PC-3 (cell line): ENCODE measurements around the gene GP1BB. TPM values are rescaled to one million over a fixed set of nuclear protein-coding genes. Genes with fewer than 3 reads are reported as not detected.

Experiments
- ATAC-seq: fragments of 200-7000 bp; cut with Tn5 transposase; 2 replicates; pipeline ENCODE4 v1.9.1; 2020; ENCODE audit warnings: mild to moderate bottlenecking, moderate library complexity
- BruUV-seq: library from RNA; stranded (reverse); fragments of 400-500 nt; replicated peaks from 2 replicates; lab custom pipeline; 2021; lab: Mats Ljungman, UMichigan
- CTCF ChIA-PET: fragments of 300-600 bp; sonication (Branson Sonifier 250); formaldehyde crosslinking; loops from one replicate; lab custom pipeline; 2022; ENCODE audit warnings: antibody characterized with exemption; lab: Charles Lee
- POLR2A ChIA-PET: fragments of 300-600 bp; sonication (Branson Sonifier 250); formaldehyde crosslinking; loops from one replicate; lab custom pipeline; 2022; ENCODE audit warnings: antibody characterized with exemption; ENCODE audit not compliant: unreplicated experiment; lab: Charles Lee
- DNase-seq: peaks from one replicate; pipeline ENCODE4 v3.0.0-alpha.2; 2015
- H2AFZ ChIP-seq: fragments of 300-600 bp; sonication (generic); 2 replicates; pipeline ENCODE4 v1.6.0; 2016; ENCODE audit warnings: antibody characterized with exemption, low read length
- H3F3A ChIP-seq: fragments of 300-600 bp; sonication (generic); one replicate; pipeline ENCODE4 v1.6.0; 2017; ENCODE audit warnings: antibody characterized with exemption, low read length, control low read depth, mild to moderate bottlenecking; ENCODE audit not compliant: unreplicated experiment
- H3K27ac ChIP-seq: fragments of 300-600 bp; sonication (generic); 2 replicates; pipeline ENCODE4 v1.5.1; 2016; ENCODE audit warnings: mild to moderate bottlenecking, low read length
- H3K27me3 ChIP-seq: fragments of 300-600 bp; sonication (generic); 2 replicates; pipeline ENCODE4 v1.6.1; 2016; ENCODE audit warnings: low read length, mixed read lengths
- H3K36me3 ChIP-seq: fragments of 300-600 bp; sonication (generic); 2 replicates; pipeline ENCODE4 v1.6.1; 2016; ENCODE audit warnings: low read depth, mixed run types, low read length, mixed read lengths
- H3K4me1 ChIP-seq: fragments of 300-600 bp; sonication (generic); 2 replicates; pipeline ENCODE4 v1.5.1; 2016; ENCODE audit warnings: low read length; ENCODE audit not compliant: insufficient read depth
- H3K4me2 ChIP-seq: fragments of 300-600 bp; sonication (generic); 2 replicates; pipeline ENCODE4 v1.6.0; 2016; ENCODE audit warnings: low read length
- H3K4me3 ChIP-seq: fragments of 300-600 bp; sonication (generic); 2 replicates; pipeline ENCODE4 v1.5.1; 2016; ENCODE audit warnings: mild to moderate bottlenecking, low read length, mixed read lengths
- H3K79me2 ChIP-seq: fragments of 300-600 bp; sonication (generic); 2 replicates; pipeline ENCODE4 v1.6.1; 2017; ENCODE audit warnings: low read length, mixed read lengths
- H3K9ac ChIP-seq: fragments of 300-600 bp; sonication (generic); 2 replicates; pipeline ENCODE4 v1.6.0; 2016; ENCODE audit warnings: mild to moderate bottlenecking, low read length
- H3K9me2 ChIP-seq: fragments of 300-600 bp; sonication (generic); replicated peaks from 2 replicates; pipeline ENCODE4 v1.6.1; 2016; ENCODE audit warnings: mixed run types, low read length, mixed read lengths
- H3K9me3 ChIP-seq: fragments of 300-600 bp; sonication (generic); 2 replicates; pipeline ENCODE4 v1.6.1; 2016; ENCODE audit warnings: low read length, mixed read lengths
- H4K20me1 ChIP-seq: fragments of 300-600 bp; sonication (generic); 2 replicates; pipeline ENCODE4 v1.6.1; 2016; ENCODE audit warnings: low read length, mixed read lengths
- EZH2 ChIP-seq: fragments of 300-600 bp; sonication (generic); IDR thresholded peaks from one replicate; pipeline ENCODE4 v1.6.1; 2017; ENCODE audit warnings: antibody characterized with exemption, mild to moderate bottlenecking, low read length; ENCODE audit not compliant: unreplicated experiment
- EZH2phosphoT487 ChIP-seq: fragments of 300-600 bp; sonication (generic); IDR thresholded peaks from 2 replicates; pipeline ENCODE4 v1.6.1; 2018; ENCODE audit warnings: mild to moderate bottlenecking, antibody characterized with exemption, low read length, borderline replicate concordance
- intact Hi-C: fragments of 100-400 bp; cut with micrococcal nuclease; formaldehyde crosslinking; loops from 2 replicates; pipeline ENCODE4 v1.9.0; 2023
- total RNA-seq: library from RNA; depleted of rRNA; stranded (reverse); fragments of >200 nt; gene quantifications from 2 replicates; pipeline ENCODE4 v1.2.3, GENCODE V29; 2014
- TF ChIP-seq, protein P1 (sequence below): fragments of 300-600 bp; sonication (generic); conservative IDR thresholded peaks from 2 replicates; pipeline ENCODE4 v1.5.1; 2017; ENCODE audit warnings: antibody characterized with exemption, low read depth, mild to moderate bottlenecking, low read length

Gene GP1BB
- total RNA-seq, 1 experiment from 2014 or later: 0.80 TPM

DNA sequence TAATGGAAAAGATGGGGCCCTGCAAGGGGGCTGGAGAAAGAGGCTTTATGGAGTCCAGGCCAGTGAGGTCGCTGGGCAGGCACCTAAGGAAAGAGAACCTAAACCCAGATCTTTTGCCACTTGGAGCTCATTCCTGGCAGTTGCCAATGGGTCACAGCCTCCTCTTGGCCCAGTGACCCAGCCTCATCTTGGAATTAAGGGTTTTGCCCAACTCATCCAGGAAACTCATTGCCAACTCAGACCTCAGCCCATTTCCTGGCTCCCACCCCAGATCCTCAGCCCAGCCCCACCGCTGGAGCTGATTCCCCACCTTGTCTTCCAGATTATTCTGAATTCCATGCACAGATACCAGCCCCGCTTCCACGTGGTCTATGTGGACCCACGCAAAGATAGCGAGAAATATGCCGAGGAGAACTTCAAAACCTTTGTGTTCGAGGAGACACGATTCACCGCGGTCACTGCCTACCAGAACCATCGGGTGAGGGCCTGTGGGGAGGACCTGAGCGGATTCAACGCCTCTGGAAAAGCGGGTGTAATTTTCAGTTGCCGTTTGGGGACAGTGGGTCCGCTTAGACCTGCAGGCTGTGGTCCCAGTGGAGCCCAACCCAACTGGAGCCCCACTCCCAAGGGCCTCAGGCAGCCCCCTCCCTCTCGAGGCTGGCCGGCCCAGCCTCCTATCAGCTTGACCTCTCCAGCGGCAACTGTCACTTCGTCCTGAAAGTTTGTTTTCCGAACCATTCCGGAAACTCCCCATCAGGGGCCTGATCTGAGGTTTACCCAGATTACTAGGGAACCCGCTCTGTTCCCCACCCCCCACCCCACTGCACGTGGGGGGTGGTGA is 41.5 kb downstream of the GP1BB start:
- no peaks in the 10 kb centered on the region for H3K27me3 ChIP-seq
- DNase-seq (no peak), ATAC-seq (no peak)
- H3K4me2 ChIP-seq: no peak overlapping the region
- no peaks in the 10 kb centered on the region for H3K36me3 ChIP-seq
- no peaks in the 10 kb centered on the region for H4K20me1 ChIP-seq
- POLR2A ChIA-PET: no interaction called here
- H3K9me3 ChIP-seq: no peaks in the 10 kb centered on the region
- CTCF ChIA-PET: no interaction called here
- no peak overlapping the region for H3K27ac ChIP-seq
- H3K79me2 ChIP-seq: peaks cover 32% of the 10 kb centered on the region
- BruUV-seq: no TSS peak
- H2AFZ ChIP-seq: no peak overlapping the region
- H3K9ac ChIP-seq: no peak overlapping the region
- H3K4me1 ChIP-seq: peaks cover 7% of the 10 kb centered on the region; the same call in 1 of the 2 replicates
- no peak for TF ChIP-seq EZH2phosphoT487
- TF ChIP-seq, protein P1, sequence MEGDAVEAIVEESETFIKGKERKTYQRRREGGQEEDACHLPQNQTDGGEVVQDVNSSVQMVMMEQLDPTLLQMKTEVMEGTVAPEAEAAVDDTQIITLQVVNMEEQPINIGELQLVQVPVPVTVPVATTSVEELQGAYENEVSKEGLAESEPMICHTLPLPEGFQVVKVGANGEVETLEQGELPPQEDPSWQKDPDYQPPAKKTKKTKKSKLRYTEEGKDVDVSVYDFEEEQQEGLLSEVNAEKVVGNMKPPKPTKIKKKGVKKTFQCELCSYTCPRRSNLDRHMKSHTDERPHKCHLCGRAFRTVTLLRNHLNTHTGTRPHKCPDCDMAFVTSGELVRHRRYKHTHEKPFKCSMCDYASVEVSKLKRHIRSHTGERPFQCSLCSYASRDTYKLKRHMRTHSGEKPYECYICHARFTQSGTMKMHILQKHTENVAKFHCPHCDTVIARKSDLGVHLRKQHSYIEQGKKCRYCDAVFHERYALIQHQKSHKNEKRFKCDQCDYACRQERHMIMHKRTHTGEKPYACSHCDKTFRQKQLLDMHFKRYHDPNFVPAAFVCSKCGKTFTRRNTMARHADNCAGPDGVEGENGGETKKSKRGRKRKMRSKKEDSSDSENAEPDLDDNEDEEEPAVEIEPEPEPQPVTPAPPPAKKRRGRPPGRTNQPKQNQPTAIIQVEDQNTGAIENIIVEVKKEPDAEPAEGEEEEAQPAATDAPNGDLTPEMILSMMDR: no peak
- TF ChIP-seq EZH2: no peak
- H3K4me3 ChIP-seq: no peak overlapping the region
- intact Hi-C loops: loop anchor here (10.0 kb wide), 1 partner anchor 90 kb away; the partner anchor contains the start of genes GNB1L and RTL10
- no peaks in the 10 kb centered on the region for H3F3A ChIP-seq
- H3K9me2 ChIP-seq: no peaks in the 10 kb centered on the region

DNA sequence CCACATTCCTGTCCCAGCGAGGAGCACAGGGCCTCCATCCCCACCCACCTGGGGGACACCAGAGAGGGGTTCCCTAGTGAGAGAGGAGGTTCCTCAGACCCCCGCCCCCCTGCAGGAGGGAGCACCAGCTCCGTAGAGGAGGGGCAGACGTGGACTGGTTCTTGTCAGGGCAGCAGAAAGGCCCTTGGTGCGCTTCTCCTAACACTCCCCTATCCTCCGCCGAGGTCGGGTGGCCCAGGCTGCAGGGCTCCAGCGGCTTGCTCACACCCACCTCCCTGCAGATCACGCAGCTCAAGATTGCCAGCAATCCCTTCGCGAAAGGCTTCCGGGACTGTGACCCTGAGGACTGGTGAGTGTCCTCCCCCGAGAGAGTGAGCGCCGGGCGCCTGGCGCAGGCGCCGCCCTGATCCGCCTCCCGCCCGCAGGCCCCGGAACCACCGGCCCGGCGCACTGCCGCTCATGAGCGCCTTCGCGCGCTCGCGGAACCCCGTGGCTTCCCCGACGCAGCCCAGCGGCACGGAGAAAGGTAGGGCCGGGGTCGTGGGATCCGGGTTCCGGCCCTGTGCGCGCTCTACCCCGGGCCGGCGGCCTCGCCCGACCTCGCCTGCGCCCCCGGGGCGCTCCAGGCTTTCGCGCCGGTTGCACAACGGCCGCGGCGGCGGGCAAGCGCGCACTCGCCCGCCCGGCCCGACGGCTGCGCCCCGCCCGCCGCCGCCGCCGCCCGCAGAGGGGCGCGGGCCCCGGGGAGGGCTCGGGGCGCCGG is 42.3 kb downstream of the GP1BB start:
- Histone ChIP-seq H3K27ac (no peak overlapping the region), H3K4me1 (peaks cover 7% of the 10 kb centered on the region; the same call in 1 of the 2 replicates), H4K20me1 (no peaks in the 10 kb centered on the region), H3K4me3 (no peak overlapping the region), H2AFZ (no peak overlapping the region), H3K4me2 (no peak overlapping the region), H3F3A (no peaks in the 10 kb centered on the region), H3K9me2 (no peaks in the 10 kb centered on the region), H3K27me3 (no peaks in the 10 kb centered on the region), H3K36me3 (no peaks in the 10 kb centered on the region), H3K9ac (no peak overlapping the region), H3K79me2 (peaks cover 32% of the 10 kb centered on the region), H3K9me3 (no peaks in the 10 kb centered on the region)
- intact Hi-C loops: loop anchor here (10.0 kb wide), 1 partner anchor 89 kb away; the partner anchor contains the start of genes GNB1L and RTL10
- ChIA-PET POLR2A (no interaction called here), CTCF (no interaction called here)
- ATAC-seq (no peak), DNase-seq (no peak)
- BruUV-seq: no TSS peak
- TF ChIP-seq EZH2phosphoT487 (no peak), EZH2 (no peak)
- TF ChIP-seq, protein P1: no peak
